WTC11 (cell line): Measurements from ENCODE around the gene EMC10. TPM values are rescaled to one million over a fixed set of nuclear protein-coding genes. Genes with fewer than 3 reads are reported as not detected.

Experiments
- ATAC-seq: fragments of 200-7000 bp; cut with Tn5 transposase; 2 replicates; pipeline ENCODE4 v1.10.0; 2021; ENCODE audit warnings: mild to moderate bottlenecking, moderate library complexity
- CTCF ChIA-PET: fragments of 300-600 bp; sonication (Branson Sonifier 250); formaldehyde crosslinking; loops from one replicate; lab custom pipeline; 2021; ENCODE audit warnings: antibody characterized with exemption; lab: Charles Lee
- POLR2A ChIA-PET: fragments of 350-600 bp; sonication (Branson Sonifier 250); formaldehyde crosslinking; loops from one replicate; lab custom pipeline; 2021; ENCODE audit warnings: antibody characterized with exemption; lab: Charles Lee
- DNase-seq: peaks from one replicate; pipeline ENCODE4 v3.0.0; 2021; ENCODE audit warnings: low spot score
- H3K27ac Mint-ChIP-seq: 2 replicates; pipeline ENCODE4 v1.8.0; 2021; ENCODE audit warnings: mixed read lengths
- H3K27me3 Mint-ChIP-seq: 2 replicates; pipeline ENCODE4 v1.8.0; 2021; ENCODE audit warnings: low read depth, mild to moderate bottlenecking, moderate library complexity, mixed read lengths
- H3K36me3 Mint-ChIP-seq: 2 replicates; pipeline ENCODE4 v1.8.0; 2021; ENCODE audit warnings: mixed read lengths
- H3K4me1 Mint-ChIP-seq: 2 replicates; pipeline ENCODE4 v1.8.0; 2022; ENCODE audit warnings: mixed read lengths
- H3K4me3 Mint-ChIP-seq: 2 replicates; pipeline ENCODE4 v1.8.0; 2021; ENCODE audit warnings: mild to moderate bottlenecking, moderate library complexity, mixed read lengths
- H3K9me3 Mint-ChIP-seq: 2 replicates; pipeline ENCODE4 v1.8.0; 2021; ENCODE audit warnings: mixed read lengths
- ATF1 ChIP-seq: sonication (generic); formaldehyde crosslinking; IDR thresholded peaks from 2 replicates; pipeline ENCODE4 v1.8.1; 2023; ENCODE audit warnings: mild to moderate bottlenecking, moderate library complexity, missing genetic modification reagents
- ELF4 ChIP-seq: sonication (generic); formaldehyde crosslinking; IDR thresholded peaks from 2 replicates; pipeline ENCODE4 v1.8.1; 2022; ENCODE audit warnings: low read depth, mild to moderate bottlenecking, moderate library complexity, missing genetic modification reagents
- EMX1 ChIP-seq: fragments of 250-450 bp; sonication (Bioruptor Pico); IDR thresholded peaks from 2 replicates; pipeline ENCODE4 v1.8.0; 2021; ENCODE audit warnings: mild to moderate bottlenecking
- FOXK1 ChIP-seq: sonication (generic); formaldehyde crosslinking; IDR thresholded peaks from 2 replicates; pipeline ENCODE4 v1.8.0; 2022; ENCODE audit warnings: mild to moderate bottlenecking, moderate library complexity, missing genetic modification reagents
- GABPB1 ChIP-seq: sonication (generic); formaldehyde crosslinking; IDR thresholded peaks from 2 replicates; pipeline ENCODE4 v1.8.1; 2023; ENCODE audit warnings: mild to moderate bottlenecking, missing genetic modification reagents
- NFE2L1 ChIP-seq: sonication (generic); formaldehyde crosslinking; IDR thresholded peaks from 2 replicates; pipeline ENCODE4 v1.8.1; 2023; ENCODE audit warnings: missing genetic modification reagents
- PRRX2 ChIP-seq: fragments of 250-450 bp; sonication (Bioruptor Pico); IDR thresholded peaks from 2 replicates; pipeline ENCODE4 v1.8.0; 2021; ENCODE audit warnings: mild to moderate bottlenecking
- RORB ChIP-seq: fragments of 250-450 bp; sonication (Bioruptor Pico); IDR thresholded peaks from 2 replicates; pipeline ENCODE4 v1.9.0; 2021; ENCODE audit warnings: mild to moderate bottlenecking
- SMAD4 ChIP-seq: sonication (generic); formaldehyde crosslinking; IDR thresholded peaks from 2 replicates; pipeline ENCODE4 v1.8.0; 2022; ENCODE audit warnings: mild to moderate bottlenecking, missing genetic modification reagents
- SOX15 ChIP-seq: fragments of 250-450 bp; sonication (Bioruptor Pico); IDR thresholded peaks from 2 replicates; pipeline ENCODE4 v1.9.0; 2021; ENCODE audit warnings: mild to moderate bottlenecking
- TEAD4 ChIP-seq: sonication (generic); formaldehyde crosslinking; IDR thresholded peaks from 2 replicates; pipeline ENCODE4 v1.8.0; 2022; ENCODE audit warnings: mild to moderate bottlenecking, missing genetic modification reagents
- ZBTB21 ChIP-seq: sonication (generic); formaldehyde crosslinking; IDR thresholded peaks from 2 replicates; pipeline ENCODE4 v1.8.1; 2023; ENCODE audit warnings: mild to moderate bottlenecking, missing genetic modification reagents, borderline replicate concordance
- ZNF121 ChIP-seq: sonication (generic); formaldehyde crosslinking; IDR thresholded peaks from 2 replicates; pipeline ENCODE4 v1.8.0; 2023; ENCODE audit warnings: missing genetic modification reagents
- ZNF138 ChIP-seq: sonication (generic); formaldehyde crosslinking; conservative IDR thresholded peaks from 2 replicates; pipeline ENCODE4 v1.8.1; 2022; ENCODE audit warnings: mild to moderate bottlenecking, moderate library complexity, missing genetic modification reagents
- total RNA-seq: library from RNA; stranded (reverse); gene quantifications from 3 replicates; pipeline ENCODE4 v1.2.3, GENCODE V29; 2021
- TF ChIP-seq, protein P1 (sequence below): fragments of 250-450 bp; sonication (Bioruptor Pico); IDR thresholded peaks from 2 replicates; pipeline ENCODE4 v1.9.0; 2021; ENCODE audit warnings: mild to moderate bottlenecking
- TF ChIP-seq, protein P2 (sequence below): fragments of 250-450 bp; sonication (Bioruptor Pico); conservative IDR thresholded peaks from 2 replicates; pipeline ENCODE4 v1.9.0; 2021; ENCODE audit warnings: mild to moderate bottlenecking
- TF ChIP-seq, protein P3 (sequence below): fragments of 250-450 bp; sonication (Bioruptor Pico); IDR thresholded peaks from 2 replicates; pipeline ENCODE4 v2.1.2; 2022; ENCODE audit warnings: mild to moderate bottlenecking, moderate library complexity
- TF ChIP-seq, protein P4 (sequence below): sonication (generic); formaldehyde crosslinking; conservative IDR thresholded peaks from 2 replicates; pipeline ENCODE4 v1.8.1; 2022; ENCODE audit warnings: mild to moderate bottlenecking, missing genetic modification reagents
- TF ChIP-seq, protein P5 (sequence below): sonication (generic); formaldehyde crosslinking; conservative IDR thresholded peaks from 2 replicates; pipeline ENCODE4 v1.8.1; 2023; ENCODE audit warnings: mild to moderate bottlenecking, low read depth, missing genetic modification reagents, moderate library complexity
- TF ChIP-seq, protein P6 (sequence below): sonication (generic); formaldehyde crosslinking; IDR thresholded peaks from 2 replicates; pipeline ENCODE4 v1.8.1; 2022; ENCODE audit warnings: mild to moderate bottlenecking, moderate library complexity, missing genetic modification reagents
- TF ChIP-seq, protein P7 (sequence below): sonication (generic); formaldehyde crosslinking; IDR thresholded peaks from 2 replicates; pipeline ENCODE4 v1.8.0; 2023; ENCODE audit warnings: missing genetic modification reagents

The EMC10 gene
- total RNA-seq, 1 experiment from 2014 or later, result 114 TPM

DNA sequence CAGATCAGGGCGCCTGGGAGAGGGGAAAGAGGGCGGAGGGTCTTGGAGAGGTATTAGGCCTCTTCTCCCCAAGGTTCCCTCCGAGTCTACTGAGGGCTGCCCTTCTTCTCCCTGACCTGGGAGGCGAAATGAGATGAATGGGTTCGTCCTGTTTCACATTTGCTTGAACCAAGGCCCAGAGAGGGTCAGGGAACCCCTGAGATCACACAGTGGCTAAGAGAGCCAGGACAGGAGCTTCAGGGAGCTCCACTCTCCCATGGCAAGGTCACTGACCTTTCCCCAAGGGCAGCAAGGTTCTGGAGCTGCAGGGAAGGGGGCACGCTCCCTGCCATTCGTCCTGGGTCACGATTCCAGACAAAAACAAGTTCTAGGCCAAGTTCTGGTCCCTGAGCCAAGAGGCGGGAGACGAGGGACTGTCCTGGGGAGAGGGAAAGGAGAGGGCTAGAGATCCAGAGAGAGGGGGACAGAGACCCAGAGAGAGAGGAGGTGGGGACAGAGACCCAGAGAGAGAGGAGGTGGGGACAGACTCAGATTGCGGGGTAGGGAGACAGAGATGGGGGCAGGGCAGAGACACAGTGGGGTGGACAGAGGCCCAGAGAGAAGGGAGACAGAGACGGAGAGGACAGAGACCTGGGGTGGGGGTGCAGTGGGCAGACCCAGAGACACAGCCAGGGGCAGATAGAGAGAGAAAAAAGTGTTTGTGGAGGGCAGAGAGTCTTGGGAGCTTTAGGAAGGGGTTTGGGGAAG, 36.9 kb downstream of the EMC10 start:
- ChIA-PET CTCF (interaction anchor here (3.4 kb wide), 1 partner anchor 24 kb away, joined by 23 read pairs; no protein-coding TSS in a partner anchor), POLR2A (interaction anchor here (0.5 kb wide), 1 partner anchor 361 kb away, joined by 4 read pairs; no protein-coding TSS in a partner anchor)
- Mint-ChIP-seq H3K9me3 (no peaks in the 10 kb centered on the region), H3K36me3 (no peaks in the 10 kb centered on the region), H3K4me1 (peaks cover 14% of the 10 kb centered on the region), H3K4me3 (no peak overlapping the region), H3K27me3 (peaks cover 42% of the 10 kb centered on the region), H3K27ac (peak overlapping the region; percentile 49; the same call in 1 of the 2 replicates)
- TF ChIP-seq SMAD4 (CRISPR knock-in tag), result no peak
- TF ChIP-seq, protein P1, sequence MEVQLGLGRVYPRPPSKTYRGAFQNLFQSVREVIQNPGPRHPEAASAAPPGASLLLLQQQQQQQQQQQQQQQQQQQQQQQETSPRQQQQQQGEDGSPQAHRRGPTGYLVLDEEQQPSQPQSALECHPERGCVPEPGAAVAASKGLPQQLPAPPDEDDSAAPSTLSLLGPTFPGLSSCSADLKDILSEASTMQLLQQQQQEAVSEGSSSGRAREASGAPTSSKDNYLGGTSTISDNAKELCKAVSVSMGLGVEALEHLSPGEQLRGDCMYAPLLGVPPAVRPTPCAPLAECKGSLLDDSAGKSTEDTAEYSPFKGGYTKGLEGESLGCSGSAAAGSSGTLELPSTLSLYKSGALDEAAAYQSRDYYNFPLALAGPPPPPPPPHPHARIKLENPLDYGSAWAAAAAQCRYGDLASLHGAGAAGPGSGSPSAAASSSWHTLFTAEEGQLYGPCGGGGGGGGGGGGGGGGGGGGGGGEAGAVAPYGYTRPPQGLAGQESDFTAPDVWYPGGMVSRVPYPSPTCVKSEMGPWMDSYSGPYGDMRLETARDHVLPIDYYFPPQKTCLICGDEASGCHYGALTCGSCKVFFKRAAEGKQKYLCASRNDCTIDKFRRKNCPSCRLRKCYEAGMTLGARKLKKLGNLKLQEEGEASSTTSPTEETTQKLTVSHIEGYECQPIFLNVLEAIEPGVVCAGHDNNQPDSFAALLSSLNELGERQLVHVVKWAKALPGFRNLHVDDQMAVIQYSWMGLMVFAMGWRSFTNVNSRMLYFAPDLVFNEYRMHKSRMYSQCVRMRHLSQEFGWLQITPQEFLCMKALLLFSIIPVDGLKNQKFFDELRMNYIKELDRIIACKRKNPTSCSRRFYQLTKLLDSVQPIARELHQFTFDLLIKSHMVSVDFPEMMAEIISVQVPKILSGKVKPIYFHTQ (CRISPR knock-in tag), result no peak
- no peak for TF ChIP-seq ZNF138
- DNase-seq (no peak), ATAC-seq (no peak)

DNA sequence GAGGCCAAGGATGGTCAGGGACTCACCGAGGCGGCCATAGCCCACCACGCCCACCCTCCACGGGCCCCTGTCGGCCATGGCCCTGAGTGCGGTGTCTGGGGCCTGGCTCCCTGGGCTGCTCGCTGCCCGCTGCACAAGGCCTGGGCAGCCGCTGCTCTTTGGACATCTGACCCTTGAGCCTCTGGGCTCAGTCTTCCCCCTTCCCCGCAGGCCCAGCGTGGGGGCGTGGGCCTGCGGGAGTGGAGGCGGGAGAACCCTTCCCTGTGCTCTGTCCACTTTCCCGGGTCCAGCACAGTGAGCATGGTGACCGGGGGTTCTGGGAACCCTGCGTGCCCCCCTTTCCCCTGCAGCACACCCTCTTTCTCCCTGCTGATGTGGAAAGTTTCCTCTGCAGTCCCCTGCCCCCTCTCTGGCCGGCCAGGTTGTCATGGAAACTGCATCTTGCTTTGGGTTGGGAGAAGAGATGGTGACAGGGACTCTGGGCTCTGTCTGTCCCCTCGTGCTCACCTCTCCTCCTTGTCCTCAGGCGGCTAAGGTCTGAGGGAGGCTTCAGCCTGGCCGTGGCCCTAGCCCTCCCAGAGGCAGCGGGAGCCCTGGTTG, 37.5 kb downstream of the EMC10 start, which contains the start of gene ASPDH:
Gene ASPDH (minus strand): TSS at position 168 of the 600 bp plus-strand sequence. CDS start 90 bp downstream, at position 78.
- peaks cover 43% of the 10 kb centered on the region for H3K27me3 Mint-ChIP-seq
- ATAC-seq (no peak), DNase-seq (no peak)
- peaks cover 14% of the 10 kb centered on the region for H3K4me1 Mint-ChIP-seq
- peaks cover 5% of the 10 kb centered on the region; the same call in 1 of the 2 replicates for H3K36me3 Mint-ChIP-seq
- peaks cover 5% of the 10 kb centered on the region for H3K9me3 Mint-ChIP-seq
- peak within 1 kb of the TSS; percentile 49; the same call in 1 of the 2 replicates for H3K27ac Mint-ChIP-seq
- POLR2A ChIA-PET, result interaction anchor here (0.5 kb wide), 1 partner anchor 362 kb away, joined by 4 read pairs; no protein-coding TSS in a partner anchor
- no peak within 1 kb of the TSS for H3K4me3 Mint-ChIP-seq
- TF ChIP-seq, protein P2, sequence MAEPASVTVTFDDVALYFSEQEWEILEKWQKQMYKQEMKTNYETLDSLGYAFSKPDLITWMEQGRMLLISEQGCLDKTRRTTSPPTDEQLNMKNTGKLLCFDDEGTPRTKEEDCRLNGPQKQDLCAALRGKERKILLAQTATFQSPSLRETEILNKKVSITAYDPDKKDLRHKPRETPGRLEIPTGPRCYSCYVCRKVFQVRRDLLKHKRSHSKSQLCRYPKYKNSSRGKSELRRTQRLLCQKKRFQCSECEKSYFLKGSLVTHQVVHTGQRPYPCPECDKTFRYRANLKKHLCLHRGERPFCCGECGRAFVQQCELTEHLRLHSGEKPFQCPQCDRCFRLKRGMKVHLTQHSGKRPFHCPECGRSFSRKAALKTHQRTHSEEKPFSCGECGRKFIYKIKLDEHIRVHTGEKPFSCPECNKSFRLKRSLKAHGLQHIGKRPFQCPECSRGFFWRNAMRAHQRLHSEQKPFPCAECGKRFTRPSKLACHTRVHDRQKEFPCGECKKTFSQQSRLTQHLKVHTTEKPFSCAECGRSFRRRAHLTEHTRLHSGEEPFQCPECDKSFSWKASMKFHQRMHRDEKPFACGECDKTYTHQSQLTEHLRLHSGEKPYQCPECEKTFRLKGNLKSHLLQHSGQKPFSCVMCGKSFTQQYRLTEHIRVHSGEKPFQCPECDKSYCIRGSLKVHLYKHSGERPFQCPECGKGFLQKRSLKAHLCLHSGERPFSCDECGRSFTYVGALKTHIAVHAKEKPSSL (CRISPR knock-in tag), result no peak
- TF ChIP-seq FOXK1 (CRISPR knock-in tag) (no peak), RORB (CRISPR knock-in tag) (no peak), GABPB1 (CRISPR knock-in tag) (no peak), ATF1 (CRISPR knock-in tag) (no peak), ELF4 (CRISPR knock-in tag) (no peak), SOX15 (CRISPR knock-in tag) (no peak), NFE2L1 (no peak), ZBTB21 (CRISPR knock-in tag) (no peak), PRRX2 (CRISPR knock-in tag) (no peak), TEAD4 (no peak), EMX1 (CRISPR knock-in tag) (no peak), ZNF121 (no peak)
- TF ChIP-seq, protein P3, sequence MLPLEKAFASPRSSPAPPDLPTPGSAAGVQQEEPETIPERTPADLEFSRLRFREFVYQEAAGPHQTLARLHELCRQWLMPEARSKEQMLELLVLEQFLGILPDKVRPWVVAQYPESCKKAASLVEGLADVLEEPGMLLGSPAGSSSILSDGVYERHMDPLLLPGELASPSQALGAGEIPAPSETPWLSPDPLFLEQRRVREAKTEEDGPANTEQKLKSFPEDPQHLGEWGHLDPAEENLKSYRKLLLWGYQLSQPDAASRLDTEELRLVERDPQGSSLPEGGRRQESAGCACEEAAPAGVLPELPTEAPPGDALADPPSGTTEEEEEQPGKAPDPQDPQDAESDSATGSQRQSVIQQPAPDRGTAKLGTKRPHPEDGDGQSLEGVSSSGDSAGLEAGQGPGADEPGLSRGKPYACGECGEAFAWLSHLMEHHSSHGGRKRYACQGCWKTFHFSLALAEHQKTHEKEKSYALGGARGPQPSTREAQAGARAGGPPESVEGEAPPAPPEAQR (CRISPR knock-in tag), result no peak
- TF ChIP-seq, protein P4, sequence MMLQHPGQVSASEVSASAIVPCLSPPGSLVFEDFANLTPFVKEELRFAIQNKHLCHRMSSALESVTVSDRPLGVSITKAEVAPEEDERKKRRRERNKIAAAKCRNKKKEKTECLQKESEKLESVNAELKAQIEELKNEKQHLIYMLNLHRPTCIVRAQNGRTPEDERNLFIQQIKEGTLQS (CRISPR knock-in tag), result no peak
- TF ChIP-seq, protein P5, sequence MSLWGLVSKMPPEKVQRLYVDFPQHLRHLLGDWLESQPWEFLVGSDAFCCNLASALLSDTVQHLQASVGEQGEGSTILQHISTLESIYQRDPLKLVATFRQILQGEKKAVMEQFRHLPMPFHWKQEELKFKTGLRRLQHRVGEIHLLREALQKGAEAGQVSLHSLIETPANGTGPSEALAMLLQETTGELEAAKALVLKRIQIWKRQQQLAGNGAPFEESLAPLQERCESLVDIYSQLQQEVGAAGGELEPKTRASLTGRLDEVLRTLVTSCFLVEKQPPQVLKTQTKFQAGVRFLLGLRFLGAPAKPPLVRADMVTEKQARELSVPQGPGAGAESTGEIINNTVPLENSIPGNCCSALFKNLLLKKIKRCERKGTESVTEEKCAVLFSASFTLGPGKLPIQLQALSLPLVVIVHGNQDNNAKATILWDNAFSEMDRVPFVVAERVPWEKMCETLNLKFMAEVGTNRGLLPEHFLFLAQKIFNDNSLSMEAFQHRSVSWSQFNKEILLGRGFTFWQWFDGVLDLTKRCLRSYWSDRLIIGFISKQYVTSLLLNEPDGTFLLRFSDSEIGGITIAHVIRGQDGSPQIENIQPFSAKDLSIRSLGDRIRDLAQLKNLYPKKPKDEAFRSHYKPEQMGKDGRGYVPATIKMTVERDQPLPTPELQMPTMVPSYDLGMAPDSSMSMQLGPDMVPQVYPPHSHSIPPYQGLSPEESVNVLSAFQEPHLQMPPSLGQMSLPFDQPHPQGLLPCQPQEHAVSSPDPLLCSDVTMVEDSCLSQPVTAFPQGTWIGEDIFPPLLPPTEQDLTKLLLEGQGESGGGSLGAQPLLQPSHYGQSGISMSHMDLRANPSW (CRISPR knock-in tag), result no peak
- TF ChIP-seq, protein P6, sequence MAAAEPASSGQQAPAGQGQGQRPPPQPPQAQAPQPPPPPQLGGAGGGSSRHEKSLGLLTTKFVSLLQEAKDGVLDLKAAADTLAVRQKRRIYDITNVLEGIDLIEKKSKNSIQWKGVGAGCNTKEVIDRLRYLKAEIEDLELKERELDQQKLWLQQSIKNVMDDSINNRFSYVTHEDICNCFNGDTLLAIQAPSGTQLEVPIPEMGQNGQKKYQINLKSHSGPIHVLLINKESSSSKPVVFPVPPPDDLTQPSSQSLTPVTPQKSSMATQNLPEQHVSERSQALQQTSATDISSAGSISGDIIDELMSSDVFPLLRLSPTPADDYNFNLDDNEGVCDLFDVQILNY (CRISPR knock-in tag), result no peak
- TF ChIP-seq, protein P7, sequence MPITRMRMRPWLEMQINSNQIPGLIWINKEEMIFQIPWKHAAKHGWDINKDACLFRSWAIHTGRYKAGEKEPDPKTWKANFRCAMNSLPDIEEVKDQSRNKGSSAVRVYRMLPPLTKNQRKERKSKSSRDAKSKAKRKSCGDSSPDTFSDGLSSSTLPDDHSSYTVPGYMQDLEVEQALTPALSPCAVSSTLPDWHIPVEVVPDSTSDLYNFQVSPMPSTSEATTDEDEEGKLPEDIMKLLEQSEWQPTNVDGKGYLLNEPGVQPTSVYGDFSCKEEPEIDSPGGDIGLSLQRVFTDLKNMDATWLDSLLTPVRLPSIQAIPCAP (CRISPR knock-in tag), result no peak
- CTCF ChIA-PET, result no interaction called here
